Fibroblast of pulmonary artery (primary cell): ENCODE data around the gene TNPO2.

Source experiments
- DNase-seq: peaks from one replicate; pipeline ENCODE4 v3.0.0-alpha.2; 2010; ENCODE audit warnings: low read depth
- H3K4me3 ChIP-seq: replicated peaks from 2 replicates; pipeline ENCODE4 v1.5.1; 2011; ENCODE audit warnings: low read depth, mild to moderate bottlenecking, control low read depth, low read length, moderate library complexity
- TF ChIP-seq, protein P1 (sequence below): IDR thresholded peaks from 2 replicates; pipeline ENCODE4 v1.5.1; 2011; ENCODE audit warnings: mild to moderate bottlenecking, control low read depth, low read length, inconsistent platforms; ENCODE audit errors: missing control alignments

TNPO2 gene

DNA sequence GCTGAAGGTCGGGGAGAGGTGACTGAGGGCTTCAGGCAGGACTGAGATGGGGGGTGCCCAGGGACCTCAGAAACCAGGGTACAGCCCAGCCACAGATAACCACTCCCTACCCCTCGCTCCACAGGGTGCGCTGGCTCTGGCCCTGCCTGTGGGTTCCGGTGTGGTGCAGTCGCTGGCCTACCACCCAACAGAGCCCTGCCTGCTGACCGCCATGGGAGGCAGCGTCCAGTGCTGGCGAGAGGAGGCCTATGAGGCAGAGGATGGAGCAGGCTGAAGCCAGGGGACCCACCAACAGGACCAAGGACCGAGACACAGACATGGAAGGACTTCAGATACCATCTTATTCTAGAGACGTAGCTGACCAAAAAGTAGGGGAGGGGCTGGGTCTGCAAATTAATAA lies 48.3 kb downstream of the TNPO2 start:
- DNase-seq = no peak
- no peak overlapping the region for H3K4me3 ChIP-seq
- TF ChIP-seq, protein P1, sequence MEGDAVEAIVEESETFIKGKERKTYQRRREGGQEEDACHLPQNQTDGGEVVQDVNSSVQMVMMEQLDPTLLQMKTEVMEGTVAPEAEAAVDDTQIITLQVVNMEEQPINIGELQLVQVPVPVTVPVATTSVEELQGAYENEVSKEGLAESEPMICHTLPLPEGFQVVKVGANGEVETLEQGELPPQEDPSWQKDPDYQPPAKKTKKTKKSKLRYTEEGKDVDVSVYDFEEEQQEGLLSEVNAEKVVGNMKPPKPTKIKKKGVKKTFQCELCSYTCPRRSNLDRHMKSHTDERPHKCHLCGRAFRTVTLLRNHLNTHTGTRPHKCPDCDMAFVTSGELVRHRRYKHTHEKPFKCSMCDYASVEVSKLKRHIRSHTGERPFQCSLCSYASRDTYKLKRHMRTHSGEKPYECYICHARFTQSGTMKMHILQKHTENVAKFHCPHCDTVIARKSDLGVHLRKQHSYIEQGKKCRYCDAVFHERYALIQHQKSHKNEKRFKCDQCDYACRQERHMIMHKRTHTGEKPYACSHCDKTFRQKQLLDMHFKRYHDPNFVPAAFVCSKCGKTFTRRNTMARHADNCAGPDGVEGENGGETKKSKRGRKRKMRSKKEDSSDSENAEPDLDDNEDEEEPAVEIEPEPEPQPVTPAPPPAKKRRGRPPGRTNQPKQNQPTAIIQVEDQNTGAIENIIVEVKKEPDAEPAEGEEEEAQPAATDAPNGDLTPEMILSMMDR = no peak

DNA sequence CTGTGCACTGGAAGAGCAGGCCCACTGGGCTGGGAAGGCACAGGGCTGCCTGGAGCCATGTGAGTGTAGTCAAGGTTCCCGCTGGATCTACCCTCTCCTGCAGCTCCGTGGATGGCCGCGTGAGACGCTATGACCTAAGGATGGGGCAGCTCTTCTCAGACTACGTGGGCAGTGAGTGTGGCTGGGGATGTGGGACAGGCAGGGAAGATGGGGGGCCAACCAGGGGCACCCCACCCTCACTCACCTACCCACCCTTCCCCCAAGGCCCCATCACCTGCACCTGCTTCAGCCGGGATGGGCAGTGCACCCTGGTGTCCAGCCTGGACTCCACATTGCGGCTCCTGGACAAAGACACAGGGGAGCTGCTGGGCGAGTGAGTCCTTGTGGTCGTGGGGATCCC lies 51.0 kb downstream of the TNPO2 start:
- no peak for DNase-seq
- no peak overlapping the region for H3K4me3 ChIP-seq
- TF ChIP-seq, protein P1 = no peak

DNA sequence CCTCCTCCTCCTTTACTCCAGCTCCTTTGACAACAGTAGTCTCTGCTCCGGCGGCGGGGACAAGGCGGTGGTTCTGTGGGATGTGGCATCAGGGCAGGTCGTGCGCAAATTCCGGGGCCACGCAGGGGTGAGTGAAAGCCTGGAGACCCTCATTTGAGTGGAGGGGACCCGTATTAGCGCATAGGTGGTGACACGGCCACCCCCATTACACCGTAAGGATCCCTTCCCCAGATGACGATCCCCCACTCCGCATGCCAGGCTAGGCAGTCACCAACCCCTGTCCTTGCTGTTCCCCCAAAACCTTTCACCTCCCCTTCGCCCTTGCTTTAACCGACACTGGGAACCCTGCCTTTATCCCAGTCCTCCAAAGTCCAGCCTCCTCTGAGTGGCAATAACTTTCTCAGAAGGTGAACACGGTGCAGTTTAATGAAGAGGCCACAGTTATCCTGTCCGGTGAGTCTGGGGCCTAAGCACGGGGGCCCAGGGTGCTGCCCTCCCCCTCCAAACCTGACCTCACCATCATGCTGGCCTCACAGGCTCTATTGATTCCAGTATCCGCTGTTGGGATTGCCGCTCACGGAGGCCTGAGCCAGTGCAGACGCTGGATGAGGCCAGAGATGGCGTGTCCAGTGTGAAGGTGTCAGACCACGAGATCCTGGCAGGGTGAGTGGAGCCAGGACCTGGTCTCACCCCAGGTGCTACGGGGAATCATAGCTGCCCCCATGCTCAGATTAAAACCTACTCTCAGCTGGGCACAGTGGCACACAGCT lies 53.4 kb downstream of the TNPO2 start:
- TF ChIP-seq, protein P1 = no peak
- no peak for DNase-seq
- H3K4me3 ChIP-seq = peak overlapping the region; percentile 96

DNA sequence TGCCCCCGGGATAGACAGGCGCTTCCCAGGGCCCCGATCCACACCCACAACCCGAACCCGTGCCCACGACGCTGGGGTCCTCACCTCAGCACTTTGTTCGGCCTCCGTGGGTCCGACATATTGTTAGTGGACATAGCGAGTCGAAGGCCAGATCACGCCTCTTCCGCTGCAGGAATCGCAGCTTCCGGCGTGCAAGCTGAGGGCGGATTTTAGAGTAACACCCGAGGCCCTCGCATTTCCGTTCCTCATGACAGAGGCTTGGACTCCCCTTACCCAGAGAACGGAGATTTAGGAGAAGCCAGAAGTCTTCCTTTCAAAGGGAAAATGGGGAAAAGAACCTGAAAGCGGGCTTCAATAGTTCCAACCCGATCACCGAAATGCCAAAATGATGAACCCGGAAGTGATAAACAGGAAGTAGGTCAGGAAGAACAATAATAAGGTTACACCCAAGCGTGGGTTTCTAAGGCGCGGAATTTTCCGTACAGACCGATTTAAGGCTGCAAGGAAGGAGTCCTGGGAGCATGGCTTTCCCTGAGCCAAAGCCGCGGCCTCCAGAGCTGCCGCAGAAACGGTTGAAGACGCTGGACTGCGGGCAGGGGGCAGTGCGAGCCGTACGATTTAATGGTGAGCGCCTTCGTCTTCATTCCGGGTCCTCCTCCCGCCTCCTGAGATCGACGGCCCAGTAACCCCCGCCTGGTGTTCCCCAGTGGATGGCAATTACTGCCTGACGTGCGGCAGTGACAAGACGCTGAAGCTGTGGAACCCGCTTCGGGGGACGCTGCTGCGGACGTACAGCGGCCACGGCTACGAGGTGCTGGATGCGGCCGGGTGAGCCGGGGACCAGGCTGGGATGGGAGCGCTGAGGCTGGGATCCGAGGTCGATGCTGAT lies 54.2 kb downstream of the TNPO2 start:
- peak; percentile 89 for DNase-seq
- TF ChIP-seq, protein P1 = no peak

DNA sequence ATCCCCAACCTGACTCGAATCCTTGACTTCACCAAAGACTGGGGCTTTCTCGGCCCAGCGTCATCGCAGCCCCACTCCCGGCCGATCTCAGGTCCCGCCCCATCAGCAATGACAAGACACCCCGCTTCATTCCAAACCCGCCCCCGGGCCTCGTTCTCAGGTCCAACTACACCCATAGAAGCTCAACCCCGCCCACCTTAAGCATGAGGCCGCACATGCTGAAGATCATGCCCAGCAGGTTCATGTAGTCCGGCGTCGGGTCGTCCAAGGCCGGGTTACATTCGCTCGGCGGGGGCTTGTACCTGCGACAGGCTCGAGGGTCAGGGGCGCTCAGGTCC lies 54.8 kb downstream of the TNPO2 start:
- DNase-seq = peak; percentile 51
- TF ChIP-seq, protein P1 = no peak
- H3K4me3 ChIP-seq = peak overlapping the region; percentile 96

More for the DNA sequence above, 54.2 kb downstream of the TNPO2 start:
- H3K4me3 ChIP-seq = peak overlapping the region; percentile 96

DNA sequence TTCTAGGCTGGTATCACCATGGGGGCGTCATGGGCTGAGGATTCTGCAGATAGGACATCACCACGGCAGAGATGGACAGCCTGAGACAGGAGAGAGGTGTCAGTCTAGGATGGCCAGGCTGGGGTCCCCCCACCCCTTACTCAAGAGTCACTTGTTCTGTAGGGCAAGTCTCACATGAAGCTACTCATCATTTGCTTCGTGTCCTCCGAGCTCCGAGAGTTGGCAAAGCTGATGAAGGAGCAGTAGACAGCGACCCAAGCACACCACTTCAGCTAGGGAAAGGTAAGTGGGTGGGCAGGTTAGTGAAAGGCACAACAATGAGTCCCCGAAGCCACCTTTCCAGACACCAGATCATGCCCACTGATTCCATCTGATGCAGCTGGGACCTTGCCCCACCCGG lies 55.4 kb downstream of the TNPO2 start:
- no peak for DNase-seq
- peak overlapping the region; percentile 96 for H3K4me3 ChIP-seq
- TF ChIP-seq, protein P1 = no peak
